NCI-H1436 (cell line): ENCODE measurements around the gene IFITM10.

Source experiments
- DNase-seq: peaks from one replicate; lab custom pipeline; 2025; lab: John Stamatoyannopoulos, UW

The IFITM10 gene

DNA sequence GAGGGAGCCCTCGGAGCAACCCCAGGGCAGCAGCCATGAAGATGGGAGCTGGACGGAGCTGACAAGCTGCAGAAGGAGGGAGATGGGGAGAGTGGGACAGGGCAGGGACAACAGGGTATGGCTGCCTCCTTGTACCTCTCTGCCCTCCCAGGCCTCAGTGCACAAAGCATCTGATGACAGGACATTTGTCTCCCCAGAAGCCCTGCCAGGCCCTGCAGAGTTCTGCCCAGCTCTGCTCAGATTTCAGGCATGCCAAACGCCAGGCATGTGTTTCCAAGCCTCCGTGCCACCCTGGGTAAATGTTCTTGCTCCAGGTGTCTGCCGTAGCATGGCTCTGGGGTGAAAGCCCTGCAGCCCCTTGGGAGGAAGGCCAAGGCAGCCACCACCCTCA, 1.1 kb upstream of the IFITM10 start:
- no peak for DNase-seq

DNA sequence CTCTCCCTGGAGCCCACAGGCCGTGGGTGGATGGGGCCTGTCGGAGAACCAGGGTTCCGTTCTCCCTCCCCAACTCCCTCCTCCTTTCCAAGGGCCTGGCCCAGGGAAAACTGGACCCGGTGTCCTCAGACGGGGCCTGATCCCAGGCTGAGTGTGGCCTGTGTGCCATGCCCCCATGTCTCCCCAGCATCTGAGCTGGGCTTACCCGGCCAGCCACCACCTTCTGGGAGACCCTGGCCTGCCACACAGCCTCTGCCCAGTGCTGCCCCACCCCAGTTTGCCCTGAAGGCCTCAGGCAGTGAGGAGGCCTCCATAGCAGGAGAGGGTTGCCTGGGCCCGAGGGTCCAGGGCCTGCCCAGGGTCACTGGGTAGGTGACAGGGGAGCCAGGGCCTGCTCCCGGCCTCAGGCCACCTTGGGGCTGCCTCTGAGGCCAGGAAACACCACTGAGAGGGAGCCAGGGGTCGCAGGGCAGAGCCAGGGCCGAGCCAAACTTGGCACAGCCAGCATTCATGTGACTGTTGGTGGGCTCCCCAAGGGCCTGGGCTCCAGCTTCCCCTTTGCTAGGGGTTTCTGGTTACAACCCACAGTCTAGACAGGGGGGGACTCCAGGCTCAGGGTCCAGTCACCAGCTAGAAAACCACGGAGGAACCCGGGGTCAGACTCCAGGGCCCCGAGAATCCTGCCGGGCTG, 590 bp upstream of the IFITM10 start:
- no peak for DNase-seq

DNA sequence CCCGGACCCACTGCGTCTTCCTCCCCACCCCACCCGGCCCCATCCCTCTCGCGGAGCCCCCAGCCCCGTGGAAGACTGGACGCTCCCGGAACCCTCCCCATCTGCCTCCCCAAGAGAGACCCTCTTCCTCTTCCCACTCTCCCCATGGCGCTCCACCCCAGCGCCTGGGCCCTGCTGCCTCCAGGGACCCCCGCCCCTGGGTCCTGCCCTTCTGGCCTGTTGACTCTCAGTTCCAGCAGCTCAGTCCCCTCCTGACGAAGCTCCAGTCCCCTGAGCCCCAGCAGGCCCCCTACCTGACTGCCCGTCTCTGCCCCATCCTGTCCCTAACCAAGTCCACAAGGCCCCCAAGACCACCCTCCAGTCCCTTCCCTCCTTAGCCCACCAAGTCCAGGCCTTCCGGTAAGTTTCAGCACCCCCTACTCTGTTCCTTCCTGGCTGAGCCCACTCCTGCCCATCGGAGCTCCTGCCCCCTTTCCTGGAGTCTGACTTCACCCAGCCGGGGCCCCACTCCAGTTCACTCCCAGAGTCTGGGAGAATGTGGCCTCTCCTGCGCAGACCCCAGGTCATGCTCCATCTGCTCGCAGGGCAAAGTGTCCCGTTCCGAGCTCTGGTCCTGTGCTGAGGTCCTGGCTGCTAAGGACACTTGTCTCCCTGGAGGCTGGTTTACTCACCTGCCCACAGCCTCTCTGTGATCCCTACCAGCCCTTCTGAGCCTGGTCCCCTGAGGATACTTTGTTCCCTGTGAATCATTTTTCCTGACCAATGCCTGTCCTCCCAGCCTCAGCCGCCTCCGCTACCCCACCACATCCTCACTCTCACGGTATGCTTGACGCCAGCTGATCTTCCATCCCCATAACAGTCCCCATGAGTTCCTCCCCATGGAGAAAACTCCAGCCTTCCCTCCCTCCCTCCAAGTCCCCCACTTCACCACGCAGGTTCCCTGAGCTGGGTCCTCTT, 722 bp downstream of the IFITM10 start:
- no peak for DNase-seq

DNA sequence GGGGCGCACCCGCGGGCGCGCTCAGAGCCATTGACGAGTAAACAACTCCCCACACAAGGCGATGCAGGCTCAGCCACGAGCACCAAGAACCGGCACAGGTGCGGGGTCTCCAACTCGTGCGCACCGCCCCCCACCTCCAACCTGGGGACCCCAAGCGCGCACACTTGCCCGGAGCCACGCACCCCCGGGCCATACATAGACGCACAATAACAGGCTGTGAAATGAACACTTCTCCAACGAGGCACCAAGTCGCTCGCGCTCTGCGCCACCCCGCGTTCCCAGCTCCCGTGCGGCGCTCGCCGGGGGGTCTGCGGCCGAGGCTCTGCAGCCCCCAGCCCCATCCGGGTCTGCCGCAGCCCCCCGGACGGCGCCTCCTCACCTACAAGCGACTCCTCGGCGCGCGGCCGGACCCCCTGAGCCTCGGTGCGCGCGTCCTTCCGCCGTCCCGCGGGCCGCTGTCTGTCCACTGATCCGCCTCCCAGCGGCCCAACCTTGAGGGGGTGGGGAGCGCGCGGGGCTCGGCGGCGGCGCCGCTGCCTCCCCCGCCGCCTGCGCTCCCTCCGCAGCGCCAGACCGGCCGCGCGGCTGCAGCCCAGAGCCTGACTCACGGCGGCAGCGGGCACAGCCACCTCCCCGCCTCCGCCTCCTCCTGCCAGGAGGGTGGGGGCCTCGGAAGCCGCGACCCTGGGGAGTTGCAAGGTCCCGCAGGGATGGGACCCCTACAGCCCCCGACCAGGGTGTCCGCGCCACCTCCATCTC, 1.6 kb downstream of the IFITM10 start:
- no peak for DNase-seq

DNA sequence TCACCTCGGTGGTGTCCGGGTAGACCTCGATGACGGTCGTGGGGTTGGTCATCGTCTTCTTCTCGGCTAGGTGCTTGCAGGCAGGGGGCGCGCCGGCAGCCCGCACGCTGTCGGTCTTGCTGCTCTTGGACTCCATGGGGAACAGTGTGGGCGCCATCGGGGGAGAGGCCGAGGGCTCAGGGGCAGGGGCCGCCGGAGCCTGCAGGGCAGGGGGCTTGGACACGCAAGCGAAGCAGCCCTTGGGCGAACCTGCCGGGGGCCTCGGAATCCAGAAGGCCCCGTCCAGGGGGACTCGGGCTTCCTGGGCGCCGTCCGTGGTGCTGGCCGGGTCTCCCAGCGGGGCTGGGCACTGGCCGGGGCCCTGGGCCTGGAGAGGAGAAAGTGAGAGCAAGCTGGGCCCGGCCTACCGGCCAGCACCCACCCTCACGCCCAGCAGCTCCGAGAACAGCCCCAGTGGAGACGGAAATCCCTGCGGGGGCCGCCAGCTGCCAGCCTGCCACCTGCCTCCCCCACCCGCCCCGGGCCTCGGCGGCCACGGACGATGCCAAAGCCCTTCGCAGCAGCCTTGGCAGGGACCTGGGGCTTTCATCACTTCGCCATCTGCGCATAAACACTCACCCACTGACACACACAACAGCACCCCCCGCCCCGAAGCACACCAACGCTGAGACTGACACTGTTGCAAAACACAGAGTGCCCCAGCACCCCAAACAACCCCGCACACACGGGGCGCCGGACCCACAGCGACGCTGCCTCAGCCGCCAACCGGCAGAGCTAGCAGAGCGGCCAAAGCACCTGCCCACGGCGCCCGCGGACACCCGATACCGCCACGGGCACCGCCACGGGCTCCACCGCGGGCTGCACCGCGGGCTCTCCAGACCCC, 2.4 kb downstream of the IFITM10 start:
- no peak for DNase-seq

DNA sequence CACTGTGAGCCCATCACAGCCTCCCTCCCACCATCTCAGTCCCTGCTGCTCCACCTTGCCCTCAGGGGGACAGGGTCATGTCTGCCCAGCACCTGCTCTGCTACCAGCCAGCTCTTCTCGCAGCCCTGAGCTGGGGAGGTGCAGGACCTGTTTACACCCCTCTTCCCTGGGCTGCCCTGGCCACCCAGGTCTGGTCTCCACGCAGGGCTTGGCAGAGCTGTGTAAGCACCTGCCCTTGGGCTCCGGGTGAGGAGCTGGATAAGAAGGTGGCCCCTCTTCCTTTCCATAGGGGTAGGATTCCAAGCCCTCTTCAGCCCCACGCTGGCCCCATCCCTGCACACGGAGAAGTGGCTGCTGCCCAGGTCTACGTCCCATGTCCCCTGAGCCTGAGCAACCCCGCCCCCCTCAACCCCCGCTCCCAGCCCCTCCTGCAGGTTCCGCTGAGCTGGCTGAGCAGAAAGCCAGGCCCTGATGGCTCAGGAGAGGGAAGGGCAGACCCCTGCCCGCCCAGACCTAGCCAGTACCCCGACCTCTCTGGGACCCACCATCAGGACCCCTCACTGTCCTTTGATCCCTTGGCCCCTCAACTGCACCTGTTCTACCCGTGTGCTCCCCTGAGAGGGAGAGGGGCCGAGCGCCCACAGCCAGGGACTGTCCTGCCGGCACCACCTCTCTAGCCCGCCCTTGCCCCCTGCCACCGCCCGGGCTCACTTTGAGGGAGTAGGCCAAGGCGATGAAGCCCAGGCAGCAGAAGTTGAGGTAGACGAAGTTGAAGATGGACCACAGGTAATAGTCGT, 3.2 kb downstream of the IFITM10 start:
- DNase-seq, result no peak

DNA sequence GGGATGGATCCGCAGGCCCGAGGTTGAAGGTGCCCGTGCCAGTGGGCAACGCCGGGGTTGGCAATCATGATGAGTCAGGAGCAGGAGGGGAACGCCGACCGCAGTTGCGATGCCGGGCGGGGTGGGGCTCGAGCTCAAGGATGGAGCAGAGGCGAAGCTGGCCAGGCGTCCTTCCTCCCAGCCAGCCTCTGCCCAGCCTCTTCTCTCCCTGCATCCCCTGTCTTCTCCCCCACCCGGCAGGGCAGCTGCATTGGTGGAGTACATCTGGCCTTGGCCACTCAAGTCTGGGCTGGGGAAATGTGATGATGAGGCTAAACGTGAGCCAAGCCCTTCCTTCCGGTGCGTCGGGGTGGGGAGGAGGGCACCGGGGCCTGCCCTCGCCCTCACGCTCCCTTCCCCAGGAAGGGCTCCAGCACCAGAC, 3.9 kb downstream of the IFITM10 start:
- DNase-seq, result no peak

DNA sequence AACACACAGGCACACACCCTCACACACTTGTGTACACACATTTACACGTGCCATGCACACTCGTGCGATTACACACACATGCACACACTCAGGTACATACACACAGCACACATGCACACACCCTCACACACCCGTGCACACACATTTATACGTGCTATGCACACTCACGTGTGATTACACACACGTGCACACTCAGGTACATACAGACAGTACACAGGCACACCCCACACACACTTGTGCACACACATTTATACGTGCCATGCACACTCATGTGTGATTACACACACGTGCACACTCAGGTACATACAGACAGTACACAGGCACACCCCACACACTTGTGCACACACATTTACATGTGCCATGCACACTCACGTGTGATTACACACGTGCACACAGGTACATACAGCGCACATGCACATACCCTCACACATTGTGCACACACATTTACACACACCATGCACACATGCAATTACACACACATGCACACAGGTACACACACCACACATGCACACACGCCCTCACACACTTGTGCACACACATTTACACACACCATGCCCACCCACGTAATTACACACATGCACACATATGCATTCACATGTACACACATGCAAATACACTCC, 4.6 kb downstream of the IFITM10 start:
- no peak for DNase-seq

DNA sequence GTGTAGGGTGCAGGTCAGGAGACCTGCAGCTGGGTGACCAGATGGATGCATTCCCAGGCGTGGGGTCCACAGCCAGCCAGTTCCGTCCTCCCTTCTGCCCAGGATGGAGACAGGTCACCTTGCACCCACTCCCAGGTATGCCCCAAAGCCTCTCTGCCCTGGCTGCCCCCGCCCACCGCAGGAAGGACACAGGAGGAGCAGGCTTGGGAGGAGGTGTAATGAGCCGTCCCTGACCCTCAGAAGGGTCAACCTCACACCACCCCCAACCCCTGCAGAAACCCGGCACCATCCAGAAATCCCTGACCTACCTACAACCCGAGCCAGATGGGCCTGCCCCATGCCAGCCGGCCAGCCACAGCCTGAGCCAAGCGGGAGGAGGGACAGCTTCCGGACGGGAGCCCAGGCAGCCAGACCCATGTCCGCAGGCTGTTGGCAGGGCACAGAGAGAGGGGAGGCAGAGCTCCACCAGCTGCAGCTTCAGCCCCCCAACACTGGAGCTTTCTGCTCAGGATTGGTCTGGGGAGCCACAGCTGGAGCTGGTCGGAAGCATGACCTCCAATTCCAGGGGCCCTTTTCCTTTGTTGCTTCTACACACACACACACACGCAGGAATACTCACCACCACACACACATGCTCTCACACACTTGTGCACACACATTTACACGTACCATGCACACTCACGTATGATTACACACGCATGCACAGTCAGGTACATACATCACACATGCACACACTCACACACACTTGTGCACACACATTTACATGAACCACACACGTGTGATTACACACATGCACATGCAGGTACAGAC, 5.3 kb downstream of the IFITM10 start:
- no peak for DNase-seq

DNA sequence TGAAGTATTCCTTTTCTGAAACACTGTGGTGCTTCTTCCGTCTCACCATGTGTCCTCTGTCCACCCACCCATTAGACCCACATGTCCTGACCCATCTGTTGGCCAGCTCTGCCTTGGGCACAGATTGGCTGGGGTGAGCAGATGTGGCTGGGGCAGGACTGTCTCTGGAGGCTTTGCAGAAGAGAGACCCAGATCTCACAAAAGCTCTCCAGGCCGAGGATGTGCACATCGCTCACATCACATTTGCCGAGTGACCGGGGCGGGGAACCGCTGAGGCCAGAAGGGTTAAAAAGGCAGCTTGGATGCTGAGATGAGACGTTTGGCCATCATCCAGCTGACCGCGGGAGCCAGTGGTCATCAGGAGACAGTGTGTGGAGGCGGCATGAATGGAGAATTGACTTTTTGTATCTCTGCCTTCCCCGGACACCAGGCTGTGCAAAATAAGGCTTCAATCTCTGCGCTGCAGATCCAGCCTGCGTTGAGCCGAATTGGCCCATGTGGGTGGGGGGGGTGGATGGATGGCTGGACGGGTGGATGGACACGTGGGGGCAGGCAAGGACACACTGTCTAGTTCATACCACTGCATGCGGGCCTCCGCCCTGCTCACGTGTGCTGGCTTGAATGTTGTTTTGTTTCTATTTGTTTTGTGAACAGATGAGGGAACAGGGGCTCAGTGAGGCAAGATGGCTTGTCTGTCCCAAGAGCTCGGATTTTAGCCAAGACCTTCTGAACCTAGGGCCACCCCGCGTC, 6.1 kb downstream of the IFITM10 start:
- no peak for DNase-seq

DNA sequence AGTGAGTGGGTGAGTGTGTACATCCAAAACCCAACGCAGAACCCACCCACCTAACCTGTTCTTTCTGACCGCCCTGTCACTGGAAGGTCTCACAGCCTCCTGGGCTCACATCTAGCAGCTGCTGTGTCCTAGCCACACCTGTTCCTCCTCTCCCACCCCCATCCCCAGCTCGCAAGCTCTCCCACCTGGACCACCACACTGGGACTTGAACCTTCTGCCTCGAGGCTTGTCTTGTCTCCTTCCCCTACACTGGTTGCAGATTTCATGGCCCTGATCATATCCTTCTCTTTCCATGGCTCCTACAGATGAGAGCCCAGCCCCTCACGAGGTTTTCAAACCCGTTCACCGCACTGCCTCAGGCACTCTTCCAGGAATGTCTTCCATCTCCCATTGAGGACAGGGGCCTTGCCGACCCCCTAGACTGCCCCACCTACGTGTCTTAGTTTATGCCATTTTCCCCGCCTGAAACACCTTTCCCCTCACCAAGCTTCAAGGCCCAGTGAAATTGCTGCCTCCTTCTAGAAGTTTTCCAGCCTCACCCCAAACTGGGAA, 6.7 kb downstream of the IFITM10 start:
- DNase-seq, result no peak

DNA sequence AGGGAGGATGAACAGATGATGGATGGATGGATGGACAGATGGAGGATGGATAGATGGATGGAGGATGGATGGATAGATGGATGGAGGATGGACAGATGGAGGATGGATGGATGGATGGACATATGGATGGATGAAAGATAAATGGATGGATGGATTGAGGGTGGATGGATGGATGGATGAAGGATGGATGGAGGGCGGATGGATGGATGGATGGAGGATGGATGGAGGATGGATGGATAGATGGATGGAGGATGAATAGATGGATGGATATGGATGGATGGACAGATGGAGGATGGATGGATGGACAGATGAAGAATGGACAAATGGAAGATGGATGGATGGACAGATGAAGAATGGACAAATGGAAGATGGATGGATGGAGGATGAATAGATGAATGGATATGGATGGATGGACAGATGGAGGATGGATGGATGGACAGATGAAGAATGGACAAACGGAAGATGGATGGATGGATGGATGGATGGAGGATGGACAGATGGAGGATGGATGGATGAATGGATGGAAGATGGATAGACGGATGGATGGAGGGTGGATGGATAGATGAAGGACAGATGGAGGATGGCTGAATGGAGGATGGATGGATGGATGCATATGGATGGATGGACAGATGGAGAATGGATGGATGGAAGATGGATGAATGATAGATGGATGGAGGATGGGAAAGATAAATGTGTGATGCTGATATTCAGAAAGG, 7.4 kb downstream of the IFITM10 start:
- DNase-seq, result no peak

DNA sequence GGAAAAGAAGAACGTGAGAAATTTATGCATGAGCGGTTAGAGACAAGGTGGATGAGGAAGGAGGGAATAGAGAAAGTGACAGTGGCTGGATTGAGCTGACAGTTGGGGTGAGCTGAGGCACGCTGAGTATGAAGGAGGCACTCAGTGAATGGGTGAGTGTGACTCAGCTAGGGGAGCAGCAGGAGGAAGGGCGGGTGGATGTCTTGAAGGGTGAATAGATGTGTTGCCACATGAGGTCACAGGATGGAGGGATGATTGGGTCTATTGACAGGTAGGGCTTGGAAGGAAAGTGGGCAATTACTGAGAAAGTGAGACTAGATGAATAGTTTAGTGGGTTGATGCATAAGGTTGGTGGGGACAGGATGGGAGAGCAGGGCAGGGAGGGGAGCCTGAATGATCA, 8.0 kb downstream of the IFITM10 start:
- no peak for DNase-seq

DNA sequence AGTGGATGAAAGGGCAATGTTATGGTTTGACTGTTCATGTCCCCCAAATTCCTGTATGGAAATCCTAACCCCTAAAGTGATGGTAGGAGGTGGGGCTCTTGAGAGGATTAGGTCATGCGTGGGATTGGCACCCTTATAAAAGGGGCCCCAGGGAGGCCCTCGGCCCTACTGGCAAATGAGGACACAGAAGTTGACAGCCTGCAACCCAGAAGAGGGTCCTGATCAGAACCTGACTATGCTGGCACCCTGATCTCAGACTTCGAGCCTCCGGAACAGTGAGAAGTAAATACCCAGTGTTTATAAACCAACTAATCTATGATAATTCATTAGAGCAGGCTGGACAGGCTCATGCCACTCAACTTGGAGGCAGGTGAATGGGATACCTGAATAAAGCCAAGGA, 8.7 kb downstream of the IFITM10 start:
- no peak for DNase-seq

DNA sequence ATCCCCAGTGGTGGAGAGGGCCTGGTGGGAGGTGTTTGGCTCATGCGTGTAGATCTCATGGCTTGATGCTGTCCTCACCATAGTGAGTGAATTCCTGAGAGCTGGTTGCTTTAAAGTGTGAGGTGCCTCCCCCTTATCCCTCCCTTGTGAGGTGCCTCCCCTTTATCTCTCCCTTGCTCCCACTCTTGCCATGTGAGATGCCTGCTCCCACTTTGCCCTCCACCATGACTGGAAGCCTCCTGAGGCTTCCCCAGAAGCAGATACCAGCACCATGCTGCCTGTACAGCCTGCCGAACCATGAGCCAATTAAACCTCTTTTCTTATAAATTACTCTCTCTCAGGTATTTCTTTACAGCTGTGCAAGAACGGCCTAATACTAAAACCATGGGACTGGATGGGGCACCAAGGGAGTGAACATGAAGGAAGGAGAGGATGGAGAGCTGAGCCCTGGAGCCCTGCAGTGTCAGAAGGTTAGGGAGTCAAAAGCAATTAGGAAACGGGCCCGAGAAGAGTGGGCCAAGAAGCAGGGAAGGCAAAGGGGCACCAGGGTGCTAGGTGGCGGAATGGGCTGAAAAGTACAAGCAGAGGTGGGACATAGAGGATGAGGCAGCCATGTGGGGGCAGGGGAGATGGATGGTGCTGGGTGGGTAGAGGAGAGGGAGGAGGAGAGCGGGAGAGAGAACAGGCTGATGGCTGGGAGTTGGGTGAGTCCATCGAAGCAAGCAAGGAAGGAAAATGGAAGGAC, 9.4 kb downstream of the IFITM10 start:
- DNase-seq, result no peak

DNA sequence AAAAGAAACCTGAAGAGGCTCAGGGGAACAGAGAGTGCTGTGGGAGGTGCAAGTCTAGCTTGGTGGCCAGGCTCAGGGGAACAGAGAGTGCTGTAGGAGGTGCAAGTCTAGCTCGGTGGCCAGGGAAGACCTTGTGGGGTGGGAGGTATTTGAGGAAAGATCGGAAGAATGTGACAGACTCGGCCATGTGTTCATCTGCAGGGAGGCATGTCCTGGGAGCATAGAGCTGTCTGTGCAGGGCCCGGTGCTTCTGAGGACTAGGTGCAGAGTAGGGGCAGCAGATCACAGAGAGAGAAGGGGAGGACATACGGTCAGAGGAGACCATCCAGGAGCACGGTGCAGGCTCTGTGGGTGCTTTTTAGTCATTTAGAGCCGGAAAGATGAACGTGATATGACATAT, 10.8 kb downstream of the IFITM10 start:
- no peak for DNase-seq

DNA sequence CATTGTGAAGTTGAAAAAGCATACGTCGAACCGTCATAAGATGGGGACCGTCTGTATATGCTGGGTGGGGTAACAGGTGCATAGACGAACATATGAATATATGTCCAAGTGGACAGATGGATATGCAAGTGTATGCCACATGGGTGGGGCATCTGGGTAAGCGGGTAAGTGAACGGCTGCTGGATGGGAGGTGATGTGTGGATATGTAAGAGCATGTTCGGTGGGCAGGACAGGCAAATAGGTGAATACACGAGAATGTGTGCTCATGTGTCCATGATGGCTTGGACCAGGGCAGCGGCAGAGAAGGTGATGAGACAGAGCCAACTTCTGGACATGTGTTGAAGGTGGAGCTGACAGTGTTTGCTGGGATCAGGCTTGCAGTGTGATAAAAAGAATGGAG, 12.0 kb downstream of the IFITM10 start:
- DNase-seq, result no peak
